Epithelial cell of proximal tubule (primary cell): ENCODE measurements around the gene CPXM1. TPM values are rescaled to one million over a fixed set of nuclear protein-coding genes. Genes with fewer than 3 reads are reported as not detected.

ENCODE experiments used
- DNase-seq: peaks from one replicate; pipeline ENCODE4 v3.0.0-alpha.2; 2011; ENCODE audit warnings: low read depth
- H3K4me3 ChIP-seq: 2 replicates; pipeline ENCODE4 v1.5.1; 2011; ENCODE audit warnings: low read depth, mild to moderate bottlenecking, low read length
- CTCF ChIP-seq: conservative IDR thresholded peaks from 2 replicates; pipeline ENCODE4 v1.5.1; 2012; ENCODE audit warnings: low read depth, mild to moderate bottlenecking, low read length
- total RNA-seq: library from RNA; depleted of rRNA; stranded (reverse); fragments of >200 nt; gene quantifications from 2 replicates; pipeline ENCODE4 v1.2.3, GENCODE V29; 2015

CPXM1 gene
- total RNA-seq, 1 donor from 2014 or later: 38.1 TPM

GRCh38 chr20:2822073-2822472 lies 21.6 kb upstream of the CPXM1 start:
- no peak overlapping the region for H3K4me3 ChIP-seq
- DNase-seq: no peak
- TF ChIP-seq CTCF: no peak

GRCh38 chr20:2820896-2821869 lies 20.8 kb upstream of the CPXM1 start:
- H3K4me3 ChIP-seq: no peak overlapping the region
- no peak for TF ChIP-seq CTCF

GRCh38 chr20:2820084-2820895 lies 19.9 kb upstream of the CPXM1 start:
- no peak for DNase-seq
- H3K4me3 ChIP-seq: no peak overlapping the region
- TF ChIP-seq CTCF: no peak

More at GRCh38 chr20:2820896-2821869, 20.8 kb upstream of the CPXM1 start:
- no peak for DNase-seq

GRCh38 chr20:2817891-2818595 lies 17.6 kb upstream of the CPXM1 start:
- H3K4me3 ChIP-seq: no peak overlapping the region
- no peak for TF ChIP-seq CTCF
- DNase-seq: no peak

GRCh38 chr20:2817341-2817726 lies 16.9 kb upstream of the CPXM1 start:
- no peak overlapping the region for H3K4me3 ChIP-seq
- TF ChIP-seq CTCF: no peak
- no peak for DNase-seq

GRCh38 chr20:2816583-2817340 lies 16.3 kb upstream of the CPXM1 start:
- TF ChIP-seq CTCF: peak; percentile 3
- DNase-seq: no peak
- H3K4me3 ChIP-seq: no peak overlapping the region
